AG10803 (cell line): ENCODE results near the gene MANSC1.
A peak's percentile ranks its signal among the peaks of the same experiment; 100 is the strongest.

Experiments used
- DNase-seq: peaks from one replicate; pipeline ENCODE4 v3.0.0; 2010; ENCODE audit warnings: low read depth
- H3K4me3 ChIP-seq: 2 replicates; pipeline ENCODE4 v1.5.1; 2011; ENCODE audit warnings: mild to moderate bottlenecking, low read length, control low read depth
- CTCF ChIP-seq: conservative IDR thresholded peaks from 2 replicates; pipeline ENCODE4 v1.5.1; 2011; ENCODE audit warnings: mild to moderate bottlenecking, low read length, control low read depth, inconsistent platforms

MANSC1 gene

GRCh38 chr12:12282202-12282601 is 67.8 kb downstream of the MANSC1 start:
- TF ChIP-seq CTCF = no peak
- DNase-seq = no peak
- no peak overlapping the region for H3K4me3 ChIP-seq

- TF ChIP-seq CTCF = no peak
- no peak overlapping the region for H3K4me3 ChIP-seq
- no peak for DNase-seq
Measured at GRCh38 chr12:12281134-12281533, 68.9 kb downstream of the MANSC1 start.

- H3K4me3 ChIP-seq = no peak overlapping the region
- peak; percentile 51 for DNase-seq
- TF ChIP-seq CTCF = no peak
Measured at GRCh38 chr12:12278899-12279298, 71.1 kb downstream of the MANSC1 start.
